HCT116 (cell line): ENCODE data around the gene RBM20.

Experiments used
- CEBPB ChIP-seq: IDR thresholded peaks from 2 replicates; pipeline ENCODE4 v1.6.1; 2012; ENCODE audit warnings: low read depth
- EZH2 ChIP-seq: fragments of 200-600 bp; sonication (generic); IDR thresholded peaks from 2 replicates; pipeline ENCODE4 v1.6.1; 2017; ENCODE audit warnings: antibody characterized with exemption, mixed run types
- JUND ChIP-seq: IDR thresholded peaks from 2 replicates; pipeline ENCODE4 v1.6.1; 2012
- POLR2A ChIP-seq: IDR thresholded peaks from 2 replicates; pipeline ENCODE4 v1.7.0; 2011; ENCODE audit warnings: borderline replicate concordance; ENCODE audit not compliant: insufficient read depth, insufficient read length; ENCODE audit errors: extremely low read depth
- POLR2AphosphoS5 ChIP-seq: IDR thresholded peaks from 2 replicates; pipeline ENCODE4 v1.6.1; 2011; ENCODE audit warnings: mild to moderate bottlenecking, low read depth, low read length, moderate library complexity
- RAD21 ChIP-seq: IDR thresholded peaks from 2 replicates; pipeline ENCODE4 v1.6.1; 2012; ENCODE audit warnings: low read depth, mild to moderate bottlenecking
- SIN3A ChIP-seq: IDR thresholded peaks from 2 replicates; pipeline ENCODE4 v1.6.1; 2012; ENCODE audit warnings: low read depth
- TCF7L2 ChIP-seq: IDR thresholded peaks from 2 replicates; pipeline ENCODE4 v1.7.0; 2011; ENCODE audit warnings: borderline replicate concordance, inconsistent platforms; ENCODE audit not compliant: insufficient read depth, insufficient read length; ENCODE audit errors: extremely low read depth
- TF ChIP-seq, protein P1 (sequence below), 3 experiments: fragments of 200-600 bp in 1 of 3; sonication (generic) in 1 of 3; IDR thresholded peaks in 2 of 3; conservative IDR thresholded peaks in 1 of 3; 2 replicates each; pipeline ENCODE4 v1.5.1; 2012 to 2017; ENCODE audit warnings: low read depth in 2 of 3, low read length in 2 of 3, antibody characterized with exemption in 1 of 3, borderline replicate concordance in 1 of 3, control low read depth in 1 of 3, mild to moderate bottlenecking in 1 of 3, mixed read lengths in 1 of 3, mixed run types in 1 of 3, moderate library complexity in 1 of 3; ENCODE audit not compliant: insufficient read depth in 1 of 3
- TF ChIP-seq, protein P2 (sequence below): IDR thresholded peaks from 2 replicates; pipeline ENCODE4 v1.6.1; 2012; ENCODE audit warnings: low read depth
- TF ChIP-seq, protein P3 (sequence below): IDR thresholded peaks from 2 replicates; pipeline ENCODE4 v1.6.1; 2012

DNA sequence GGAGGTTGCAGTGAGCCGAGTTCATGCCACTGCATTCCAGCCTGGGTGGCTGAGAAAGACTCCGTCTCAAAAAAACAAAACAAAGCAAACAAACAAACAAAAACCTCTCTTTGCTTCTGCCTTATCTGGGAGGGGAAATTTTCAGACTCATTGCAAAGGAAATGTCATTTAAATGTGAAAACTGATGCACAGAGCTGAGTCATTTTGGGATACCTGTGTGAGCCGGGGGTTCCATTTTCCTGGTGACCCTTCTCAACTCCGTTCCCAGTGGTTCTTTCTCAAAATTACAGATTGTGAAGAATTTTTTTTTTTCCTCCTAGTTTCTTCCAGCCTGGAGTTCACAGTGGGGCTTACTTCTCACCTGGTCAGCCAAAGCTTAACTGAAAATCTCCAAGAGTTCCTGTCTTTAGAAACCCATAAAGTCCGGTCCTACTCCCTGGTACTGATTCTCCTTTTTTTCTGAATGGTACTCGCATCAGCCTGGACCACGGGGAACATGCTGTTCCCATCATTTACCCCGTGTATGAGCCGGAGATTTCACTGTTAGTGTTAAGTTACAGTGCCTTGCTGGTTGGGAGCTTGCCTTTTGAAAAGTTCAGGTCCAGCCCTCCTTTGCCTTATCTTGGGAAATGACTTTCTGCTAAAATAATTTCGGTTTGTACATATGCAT lies 56.9 kb downstream of the RBM20 start:
- TF ChIP-seq POLR2AphosphoS5 (no peak), CEBPB (no peak), SIN3A (no peak), POLR2A (no peak), TCF7L2 (no peak), JUND (no peak), EZH2 (no peak), RAD21 (no peak)
- TF ChIP-seq, protein P1, sequence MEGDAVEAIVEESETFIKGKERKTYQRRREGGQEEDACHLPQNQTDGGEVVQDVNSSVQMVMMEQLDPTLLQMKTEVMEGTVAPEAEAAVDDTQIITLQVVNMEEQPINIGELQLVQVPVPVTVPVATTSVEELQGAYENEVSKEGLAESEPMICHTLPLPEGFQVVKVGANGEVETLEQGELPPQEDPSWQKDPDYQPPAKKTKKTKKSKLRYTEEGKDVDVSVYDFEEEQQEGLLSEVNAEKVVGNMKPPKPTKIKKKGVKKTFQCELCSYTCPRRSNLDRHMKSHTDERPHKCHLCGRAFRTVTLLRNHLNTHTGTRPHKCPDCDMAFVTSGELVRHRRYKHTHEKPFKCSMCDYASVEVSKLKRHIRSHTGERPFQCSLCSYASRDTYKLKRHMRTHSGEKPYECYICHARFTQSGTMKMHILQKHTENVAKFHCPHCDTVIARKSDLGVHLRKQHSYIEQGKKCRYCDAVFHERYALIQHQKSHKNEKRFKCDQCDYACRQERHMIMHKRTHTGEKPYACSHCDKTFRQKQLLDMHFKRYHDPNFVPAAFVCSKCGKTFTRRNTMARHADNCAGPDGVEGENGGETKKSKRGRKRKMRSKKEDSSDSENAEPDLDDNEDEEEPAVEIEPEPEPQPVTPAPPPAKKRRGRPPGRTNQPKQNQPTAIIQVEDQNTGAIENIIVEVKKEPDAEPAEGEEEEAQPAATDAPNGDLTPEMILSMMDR (IDR thresholded peaks at IDR 0.05 in 2 of 3, conservative IDR thresholded peaks at IDR 0.05 in 1 of 3; ENCODE audit: borderline replicate concordance in 1 of 3, insufficient read depth in 1 of 3, low read depth in 2 of 3, low read length in 2 of 3), result no peak
- TF ChIP-seq, protein P2, sequence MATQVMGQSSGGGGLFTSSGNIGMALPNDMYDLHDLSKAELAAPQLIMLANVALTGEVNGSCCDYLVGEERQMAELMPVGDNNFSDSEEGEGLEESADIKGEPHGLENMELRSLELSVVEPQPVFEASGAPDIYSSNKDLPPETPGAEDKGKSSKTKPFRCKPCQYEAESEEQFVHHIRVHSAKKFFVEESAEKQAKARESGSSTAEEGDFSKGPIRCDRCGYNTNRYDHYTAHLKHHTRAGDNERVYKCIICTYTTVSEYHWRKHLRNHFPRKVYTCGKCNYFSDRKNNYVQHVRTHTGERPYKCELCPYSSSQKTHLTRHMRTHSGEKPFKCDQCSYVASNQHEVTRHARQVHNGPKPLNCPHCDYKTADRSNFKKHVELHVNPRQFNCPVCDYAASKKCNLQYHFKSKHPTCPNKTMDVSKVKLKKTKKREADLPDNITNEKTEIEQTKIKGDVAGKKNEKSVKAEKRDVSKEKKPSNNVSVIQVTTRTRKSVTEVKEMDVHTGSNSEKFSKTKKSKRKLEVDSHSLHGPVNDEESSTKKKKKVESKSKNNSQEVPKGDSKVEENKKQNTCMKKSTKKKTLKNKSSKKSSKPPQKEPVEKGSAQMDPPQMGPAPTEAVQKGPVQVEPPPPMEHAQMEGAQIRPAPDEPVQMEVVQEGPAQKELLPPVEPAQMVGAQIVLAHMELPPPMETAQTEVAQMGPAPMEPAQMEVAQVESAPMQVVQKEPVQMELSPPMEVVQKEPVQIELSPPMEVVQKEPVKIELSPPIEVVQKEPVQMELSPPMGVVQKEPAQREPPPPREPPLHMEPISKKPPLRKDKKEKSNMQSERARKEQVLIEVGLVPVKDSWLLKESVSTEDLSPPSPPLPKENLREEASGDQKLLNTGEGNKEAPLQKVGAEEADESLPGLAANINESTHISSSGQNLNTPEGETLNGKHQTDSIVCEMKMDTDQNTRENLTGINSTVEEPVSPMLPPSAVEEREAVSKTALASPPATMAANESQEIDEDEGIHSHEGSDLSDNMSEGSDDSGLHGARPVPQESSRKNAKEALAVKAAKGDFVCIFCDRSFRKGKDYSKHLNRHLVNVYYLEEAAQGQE, result no peak
- TF ChIP-seq, protein P3, sequence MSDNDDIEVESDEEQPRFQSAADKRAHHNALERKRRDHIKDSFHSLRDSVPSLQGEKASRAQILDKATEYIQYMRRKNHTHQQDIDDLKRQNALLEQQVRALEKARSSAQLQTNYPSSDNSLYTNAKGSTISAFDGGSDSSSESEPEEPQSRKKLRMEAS, result no peak
